Astrocyte (in vitro differentiated cells and primary cell): ENCODE data around the gene MEGF11.

Source experiments
- CTCF ChIP-seq: IDR thresholded peaks from 2 replicates; pipeline ENCODE4 v1.5.1; 2011; ENCODE audit warnings: low read depth, mild to moderate bottlenecking, inconsistent platforms, low read length, moderate library complexity; ENCODE audit not compliant: insufficient read depth
- EZH2 ChIP-seq: IDR thresholded peaks from 2 replicates; pipeline ENCODE4 v1.6.1; 2012; ENCODE audit warnings: mild to moderate bottlenecking, low read length, inconsistent platforms; ENCODE audit not compliant: insufficient read depth

- TF ChIP-seq CTCF, result no peak
- TF ChIP-seq EZH2, result no peak
Measured at GRCh38 chr15:66148187-66148586, 105.4 kb downstream of the MEGF11 start.
